Measurements from ENCODE around the gene RRAGC. TPM values are rescaled to one million over a fixed set of nuclear protein-coding genes. Genes with fewer than 3 reads are reported as not detected.

RRAGC gene
- total RNA-seq, 4 donors from 2014 or later, result 11.9 to 20.1 (median 17.5) TPM

- H3K27me3 ChIP-seq, result no peaks in the 10 kb centered on the region
- H3K9me3 ChIP-seq, result no peaks in the 10 kb centered on the region
- TF ChIP-seq CTCF (IDR thresholded peaks at IDR 0.05), result no peak
- no peak for TF ChIP-seq POLR2A (IDR thresholded peaks at IDR 0.05)
- H3K36me3 ChIP-seq, result peaks cover 0 to 16% (median 12%) of the 10 kb centered on the region in 3 donors
- intact Hi-C loops (cut with DNase I), result no loop called here
- no peak for DNase-seq
- H3K4me3 ChIP-seq, result no peak overlapping the region
- 70 to 78% methylated on average over 3 of the region's 3 CpGs for WGBS, 2 donors
- H3K4me1 ChIP-seq, result peaks cover 0 to under 1% (median 0%) of the 10 kb centered on the region in 3 donors
- no peak overlapping the region for H3K27ac ChIP-seq
These were observed 25.3 kb downstream of the RRAGC start for GRCh38 chr1:38834221-38834782.

- Histone ChIP-seq H3K4me1 (no peaks in the 10 kb centered on the region), H3K4me3 (no peak overlapping the region), H3K27ac (no peak overlapping the region), H3K9me3 (no peaks in the 10 kb centered on the region), H3K36me3 (peaks cover 0 to 5% (median 2%) of the 10 kb centered on the region in 3 donors), H3K27me3 (no peaks in the 10 kb centered on the region)
- intact Hi-C loops (cut with DNase I), result no loop called here
- 66 to 73% methylated on average over 3 of the region's 3 CpGs for WGBS, 2 donors
- no peak for TF ChIP-seq POLR2A (IDR thresholded peaks at IDR 0.05)
- no peak for TF ChIP-seq CTCF (IDR thresholded peaks at IDR 0.05)
- DNase-seq, result no peak
These were observed 26.4 kb downstream of the RRAGC start for GRCh38 chr1:38833146-38833545.

- intact Hi-C loops (cut with DNase I), result no loop called here
These were observed 27.2 kb downstream of the RRAGC start for GRCh38 chr1:38832370-38832734.

GRCh38 chr1:38831731-38832369, 27.7 kb downstream of the RRAGC start:
- Histone ChIP-seq H3K36me3 (no peaks in the 10 kb centered on the region), H3K9me3 (no peaks in the 10 kb centered on the region), H3K27ac (no peak overlapping the region), H3K27me3 (no peaks in the 10 kb centered on the region), H3K4me3 (no peak overlapping the region), H3K4me1 (no peaks in the 10 kb centered on the region)
- no peak for TF ChIP-seq CTCF (IDR thresholded peaks at IDR 0.05)
- no peak for TF ChIP-seq POLR2A (IDR thresholded peaks at IDR 0.05)
- intact Hi-C loops (cut with DNase I), result no loop called here
- 63 to 72% methylated on average over 6 of the region's 6 CpGs for WGBS, 2 donors
- DNase-seq, result no peak

More at GRCh38 chr1:38832370-38832734, 27.2 kb downstream of the RRAGC start:
- no peaks in the 10 kb centered on the region for H3K4me1 ChIP-seq
- DNase-seq, result no peak
- H3K36me3 ChIP-seq, result no peaks in the 10 kb centered on the region
- no peaks in the 10 kb centered on the region for H3K27me3 ChIP-seq
- TF ChIP-seq POLR2A (IDR thresholded peaks at IDR 0.05), result no peak
- no peak overlapping the region for H3K4me3 ChIP-seq
- no peak overlapping the region for H3K27ac ChIP-seq
- no peaks in the 10 kb centered on the region for H3K9me3 ChIP-seq
- 77 to 87% methylated on average over 3 of the region's 3 CpGs for WGBS, 2 donors

GRCh38 chr1:38829368-38829767, 30.2 kb downstream of the RRAGC start:
- WGBS, 2 donors, result 40 to 50% methylated on average over 1 of the region's 1 CpG
- no peaks in the 10 kb centered on the region for H3K9me3 ChIP-seq
- TF ChIP-seq CTCF (IDR thresholded peaks at IDR 0.05) (no peak), POLR2A (IDR thresholded peaks at IDR 0.05) (no peak)
- intact Hi-C loops (cut with DNase I), result no loop called here
- no peaks in the 10 kb centered on the region for H3K4me1 ChIP-seq
- H3K27me3 ChIP-seq, result peaks cover 0 to 10% (median 0%) of the 10 kb centered on the region in 4 donors
- no peak overlapping the region for H3K4me3 ChIP-seq
- no peak for DNase-seq
- no peak overlapping the region for H3K27ac ChIP-seq
- H3K36me3 ChIP-seq, result no peaks in the 10 kb centered on the region

Data from esophagus squamous epithelium (tissue), 5 donors.